HL-60 (cell line): ENCODE results near the gene CR1.
"Not testable (repeated sequence)": the region's sequence is repeated elsewhere in the genome, so short reads cannot be mapped to it uniquely, and the experiment has no call there.

Source experiments
- GABPA ChIP-seq: IDR thresholded peaks from 2 replicates; pipeline ENCODE4 v1.6.1; 2012; ENCODE audit warnings: low read depth
- POLR2AphosphoS5 ChIP-seq: IDR thresholded peaks from 2 replicates; pipeline ENCODE4 v1.6.1; 2012; ENCODE audit warnings: low read depth
- REST ChIP-seq: IDR thresholded peaks from 2 replicates; pipeline ENCODE4 v1.6.1; 2012; ENCODE audit warnings: low read depth; ENCODE audit not compliant: insufficient replicate concordance
- TF ChIP-seq, protein P1 (sequence below): IDR thresholded peaks from one replicate; pipeline ENCODE4 v1.5.1; 2011; ENCODE audit warnings: low read length, control low read depth, inconsistent platforms; ENCODE audit not compliant: insufficient read depth

- TF ChIP-seq, protein P1, sequence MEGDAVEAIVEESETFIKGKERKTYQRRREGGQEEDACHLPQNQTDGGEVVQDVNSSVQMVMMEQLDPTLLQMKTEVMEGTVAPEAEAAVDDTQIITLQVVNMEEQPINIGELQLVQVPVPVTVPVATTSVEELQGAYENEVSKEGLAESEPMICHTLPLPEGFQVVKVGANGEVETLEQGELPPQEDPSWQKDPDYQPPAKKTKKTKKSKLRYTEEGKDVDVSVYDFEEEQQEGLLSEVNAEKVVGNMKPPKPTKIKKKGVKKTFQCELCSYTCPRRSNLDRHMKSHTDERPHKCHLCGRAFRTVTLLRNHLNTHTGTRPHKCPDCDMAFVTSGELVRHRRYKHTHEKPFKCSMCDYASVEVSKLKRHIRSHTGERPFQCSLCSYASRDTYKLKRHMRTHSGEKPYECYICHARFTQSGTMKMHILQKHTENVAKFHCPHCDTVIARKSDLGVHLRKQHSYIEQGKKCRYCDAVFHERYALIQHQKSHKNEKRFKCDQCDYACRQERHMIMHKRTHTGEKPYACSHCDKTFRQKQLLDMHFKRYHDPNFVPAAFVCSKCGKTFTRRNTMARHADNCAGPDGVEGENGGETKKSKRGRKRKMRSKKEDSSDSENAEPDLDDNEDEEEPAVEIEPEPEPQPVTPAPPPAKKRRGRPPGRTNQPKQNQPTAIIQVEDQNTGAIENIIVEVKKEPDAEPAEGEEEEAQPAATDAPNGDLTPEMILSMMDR = not testable (repeated sequence)
- TF ChIP-seq REST, POLR2AphosphoS5, GABPA: not testable (repeated sequence)
Observed at GRCh38 chr1:207520400-207521345, 24.7 kb downstream of the CR1 start.
